ENCODE measurements around the gene PCBP3.

PCBP3 gene

GRCh38 chr21:45726438-45726837 is 82.9 kb downstream of the PCBP3 start:
- no peak for DNase-seq

DNA sequence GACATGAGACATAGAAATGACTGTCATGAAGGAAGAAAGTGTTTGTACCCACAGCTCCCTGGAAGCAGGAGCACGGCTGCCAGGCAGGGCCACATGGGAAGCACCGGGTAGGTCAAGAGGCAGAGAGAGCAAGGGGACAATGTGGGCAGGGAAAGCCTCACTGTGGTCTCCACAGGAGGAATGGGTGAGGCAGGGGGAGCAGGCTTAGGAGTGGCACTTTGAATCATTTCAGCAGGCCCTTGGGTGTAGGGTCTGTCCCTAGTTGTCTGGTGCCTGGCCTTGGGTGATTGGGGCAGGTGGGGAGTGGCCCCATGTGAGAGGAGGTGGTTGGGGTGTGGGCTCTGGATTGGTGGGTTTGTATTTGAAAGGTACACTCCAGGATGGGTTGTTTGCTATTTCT is 83.9 kb downstream of the PCBP3 start:
- DNase-seq: no peak

DNA sequence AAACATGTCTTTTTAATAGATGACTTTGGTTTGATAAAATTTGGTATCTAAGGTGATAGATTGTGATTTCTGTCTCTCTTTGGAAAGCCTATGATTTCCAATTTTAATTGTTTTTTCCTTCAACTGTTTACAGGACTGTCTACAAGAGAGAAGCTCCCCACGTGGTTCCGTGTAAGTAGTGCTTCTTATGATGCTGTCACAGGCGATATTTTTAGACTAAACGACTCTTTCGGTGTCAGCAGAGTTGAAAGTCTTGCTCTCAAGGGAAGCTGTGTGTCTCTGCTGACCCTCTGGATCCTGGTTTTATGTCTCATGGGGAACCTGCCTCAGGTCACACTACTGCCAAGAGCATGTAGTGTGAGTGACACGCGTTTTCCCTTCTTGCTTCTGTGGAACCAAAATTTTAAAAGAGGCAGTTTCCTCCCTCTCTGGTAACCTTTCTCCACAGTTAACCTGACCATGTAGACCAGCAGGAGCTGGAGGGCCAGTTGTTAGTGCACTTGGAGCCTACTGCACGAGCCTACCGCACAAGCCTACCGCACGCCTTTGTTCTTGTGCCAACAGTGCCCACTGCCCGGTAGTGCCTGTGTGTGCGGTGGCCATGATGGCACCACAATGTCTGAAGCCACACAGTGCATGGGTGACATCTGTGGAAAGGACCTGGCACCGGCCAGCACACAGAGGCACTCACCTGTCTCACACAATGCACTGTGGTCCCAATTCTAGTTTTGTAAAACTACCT is 91.9 kb downstream of the PCBP3 start:
- no peak for DNase-seq

GRCh38 chr21:45736042-45736689 is 92.6 kb downstream of the PCBP3 start:
- DNase-seq: no peak

GRCh38 chr21:45736690-45737484 is 93.4 kb downstream of the PCBP3 start:
- no peak for DNase-seq

GRCh38 chr21:45737485-45738166 is 94.1 kb downstream of the PCBP3 start:
- no peak for DNase-seq

GRCh38 chr21:45739218-45740087 is 95.9 kb downstream of the PCBP3 start:
- no peak for DNase-seq

GRCh38 chr21:45740088-45740440 is 96.5 kb downstream of the PCBP3 start:
- no peak for DNase-seq

- DNase-seq: no peak
Observed at GRCh38 chr21:45740491-45741357, 97.2 kb downstream of the PCBP3 start.

- no peak for DNase-seq
Observed at GRCh38 chr21:45741691-45742090, 98.2 kb downstream of the PCBP3 start.

DNA sequence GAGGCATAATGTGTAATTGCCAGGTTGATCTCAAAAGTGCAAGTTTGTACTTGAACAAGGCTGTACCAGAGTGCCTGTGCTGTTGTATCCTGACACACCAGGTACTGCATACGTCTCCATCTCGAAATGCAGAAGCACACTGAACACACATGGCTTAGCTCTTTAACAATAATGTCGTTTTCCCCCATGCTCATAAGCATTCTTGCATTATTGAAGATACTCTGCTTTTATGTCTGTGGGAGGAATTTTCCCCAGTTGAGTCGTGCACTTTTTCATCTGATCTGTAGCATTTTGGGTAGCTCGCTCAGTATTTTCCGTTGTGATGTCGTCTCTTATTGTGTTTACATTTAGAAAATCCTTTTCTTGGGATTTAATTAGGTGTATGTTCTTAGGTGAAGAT is 98.7 kb downstream of the PCBP3 start:
- DNase-seq: no peak

DNA sequence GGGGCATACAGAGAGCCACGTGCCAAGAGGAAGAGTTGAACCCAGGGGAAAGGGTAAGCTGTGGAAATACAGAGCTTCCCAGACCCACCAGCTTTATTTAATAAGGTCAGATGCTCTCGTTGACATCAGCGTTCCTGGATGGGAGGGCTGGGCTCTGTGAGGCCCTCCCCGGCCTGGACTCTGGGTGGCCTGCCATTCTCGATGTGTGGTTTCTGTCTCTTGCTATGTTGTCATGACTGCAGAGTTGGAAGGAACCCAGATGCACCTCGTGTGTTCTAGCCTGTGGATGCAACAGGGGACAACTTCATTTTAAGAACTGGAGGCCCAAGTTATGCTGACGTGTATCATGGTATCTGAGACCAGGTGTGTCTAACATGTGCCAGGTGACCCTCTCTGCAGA is 101.7 kb downstream of the PCBP3 start:
- DNase-seq: no peak

GRCh38 chr21:45747233-45747766 is 103.8 kb downstream of the PCBP3 start:
- DNase-seq: no peak

DNA sequence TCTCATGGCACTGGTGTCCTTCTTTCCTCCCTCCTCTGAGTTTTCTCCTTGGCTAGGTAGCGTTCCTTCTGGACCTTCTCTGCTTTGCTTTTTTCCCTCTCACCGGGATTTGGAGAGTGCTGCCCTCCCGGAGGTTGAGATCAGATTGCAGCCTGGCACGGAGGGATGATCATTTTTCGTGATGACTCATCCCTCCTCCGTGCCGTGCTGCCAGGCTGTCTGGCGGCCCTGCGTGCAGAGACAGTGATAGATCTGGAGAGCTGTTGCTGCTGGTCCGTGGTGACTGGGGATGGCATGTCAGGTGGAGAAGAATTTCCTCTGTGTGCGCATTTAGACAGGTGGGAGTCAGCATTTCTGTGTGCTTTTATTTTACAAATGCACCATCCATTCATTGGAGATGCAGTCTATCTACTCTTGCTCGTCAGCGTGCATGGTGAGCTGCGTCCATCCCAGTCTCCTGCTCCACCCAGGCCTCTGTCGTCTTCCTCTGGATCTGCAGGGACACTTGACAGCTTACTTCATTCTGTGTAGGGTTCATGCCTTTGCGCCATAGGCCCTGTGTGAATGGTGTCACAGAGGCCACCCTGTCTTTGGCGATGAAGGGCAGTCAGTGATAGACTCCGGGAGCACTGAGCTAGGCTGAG is 104.4 kb downstream of the PCBP3 start:
- DNase-seq: no peak

GRCh38 chr21:45748593-45748992 is 105.1 kb downstream of the PCBP3 start:
- no peak for DNase-seq

GRCh38 chr21:45749974-45750373 is 106.4 kb downstream of the PCBP3 start:
- DNase-seq: no peak

GRCh38 chr21:45750936-45751335 is 107.4 kb downstream of the PCBP3 start:
- no peak for DNase-seq

GRCh38 chr21:45753445-45753844 is 109.9 kb downstream of the PCBP3 start:
- no peak for DNase-seq

DNA sequence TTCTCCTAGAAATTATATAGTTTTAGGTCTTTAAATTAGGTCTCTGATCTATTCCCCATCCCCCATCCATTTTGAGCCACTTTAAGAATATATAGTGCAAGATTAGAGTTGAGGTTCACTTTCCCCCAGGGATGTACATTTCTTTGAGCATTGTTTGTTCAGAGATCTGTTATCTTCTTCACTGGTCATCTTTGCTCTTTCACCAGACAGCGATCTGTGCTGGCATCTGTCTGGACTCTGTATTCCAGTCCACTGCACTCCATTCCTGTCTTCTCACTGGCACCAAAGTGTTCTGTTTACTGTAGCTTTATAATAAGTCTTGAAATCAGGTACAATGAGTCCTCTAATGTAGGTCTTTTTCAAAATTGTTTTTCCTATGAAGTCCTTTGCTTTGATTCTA is 112.5 kb downstream of the PCBP3 start:
- no peak for DNase-seq

DNA sequence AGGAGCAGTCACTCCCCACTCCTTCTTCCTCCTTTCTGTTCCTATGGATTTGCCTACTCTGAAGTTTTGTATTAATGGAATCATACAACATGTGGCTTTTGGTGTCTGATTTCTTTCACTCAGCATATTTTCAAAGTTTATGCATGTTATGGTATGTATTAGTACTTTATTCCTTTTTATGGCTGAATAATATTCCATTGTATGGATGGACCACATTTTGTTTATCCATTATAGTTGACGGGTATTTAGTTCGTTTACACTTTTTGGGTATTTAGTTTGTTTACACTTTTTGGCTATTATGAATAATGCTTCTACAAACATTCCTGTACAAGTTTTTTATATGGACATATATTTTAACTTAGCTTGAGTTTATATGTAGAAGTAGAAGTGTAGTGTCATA is 113.1 kb downstream of the PCBP3 start:
- no peak for DNase-seq

Data from inflammatory macrophage (primary cell).